Measurements from ENCODE around the gene SYAP1.

DNA sequence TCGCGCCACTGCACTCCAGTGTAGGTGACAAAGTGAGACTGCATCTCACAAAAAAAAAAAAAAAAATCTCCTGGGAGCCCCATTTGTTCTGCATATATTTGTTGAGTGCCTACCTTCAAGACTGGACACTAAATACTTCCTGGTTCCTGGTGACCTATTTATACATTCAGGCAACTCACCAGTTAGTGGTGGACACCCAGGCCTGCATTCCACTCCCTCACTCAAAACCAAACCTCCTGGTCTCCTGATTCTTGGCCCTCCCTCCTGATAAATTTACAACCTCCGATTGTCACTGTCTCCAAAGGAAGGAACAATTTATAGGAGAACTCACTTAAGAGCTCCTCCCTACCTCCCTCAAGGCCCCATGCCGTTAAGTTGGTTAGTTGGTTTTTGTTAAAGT lies 3.1 kb downstream of the SYAP1 start:
- TF ChIP-seq, protein P1, sequence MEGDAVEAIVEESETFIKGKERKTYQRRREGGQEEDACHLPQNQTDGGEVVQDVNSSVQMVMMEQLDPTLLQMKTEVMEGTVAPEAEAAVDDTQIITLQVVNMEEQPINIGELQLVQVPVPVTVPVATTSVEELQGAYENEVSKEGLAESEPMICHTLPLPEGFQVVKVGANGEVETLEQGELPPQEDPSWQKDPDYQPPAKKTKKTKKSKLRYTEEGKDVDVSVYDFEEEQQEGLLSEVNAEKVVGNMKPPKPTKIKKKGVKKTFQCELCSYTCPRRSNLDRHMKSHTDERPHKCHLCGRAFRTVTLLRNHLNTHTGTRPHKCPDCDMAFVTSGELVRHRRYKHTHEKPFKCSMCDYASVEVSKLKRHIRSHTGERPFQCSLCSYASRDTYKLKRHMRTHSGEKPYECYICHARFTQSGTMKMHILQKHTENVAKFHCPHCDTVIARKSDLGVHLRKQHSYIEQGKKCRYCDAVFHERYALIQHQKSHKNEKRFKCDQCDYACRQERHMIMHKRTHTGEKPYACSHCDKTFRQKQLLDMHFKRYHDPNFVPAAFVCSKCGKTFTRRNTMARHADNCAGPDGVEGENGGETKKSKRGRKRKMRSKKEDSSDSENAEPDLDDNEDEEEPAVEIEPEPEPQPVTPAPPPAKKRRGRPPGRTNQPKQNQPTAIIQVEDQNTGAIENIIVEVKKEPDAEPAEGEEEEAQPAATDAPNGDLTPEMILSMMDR (IDR thresholded peaks at IDR 0.05), result no peak
- TF ChIP-seq EP300 (IDR thresholded peaks at IDR 0.05), result no peak
